ENCODE measurements around the gene CNGA3. TPM values are rescaled to one million over a fixed set of nuclear protein-coding genes. Genes with fewer than 3 reads are reported as not detected.

The CNGA3 gene
- total and polyA plus RNA-seq, 2 of the 8 experiments (the other 6 are each of a cell fraction or from before 2014, with no cell fraction given) = 0.02 TPM; not detected in 1

DNA sequence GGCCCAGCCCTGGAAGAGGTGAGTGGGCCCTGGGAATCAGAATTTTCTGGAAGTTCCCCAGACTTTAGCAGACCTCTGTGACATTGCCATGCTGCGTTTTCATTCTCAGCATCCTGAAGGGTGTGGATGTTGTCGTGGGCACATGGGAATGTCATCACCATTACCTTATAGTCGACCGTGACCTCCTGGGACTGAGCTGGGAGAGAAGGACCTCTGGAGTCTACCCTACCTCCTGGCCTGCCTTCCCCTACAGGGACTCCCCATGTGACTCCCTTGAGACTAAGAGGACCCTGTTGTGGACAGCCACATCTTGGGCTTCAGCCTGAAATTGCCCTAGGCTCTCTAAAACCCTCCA is 43.0 kb downstream of the CNGA3 start:
- no peaks in the 10 kb centered on the region for H3K36me3 ChIP-seq (ENCODE audit: control insufficient read depth in 2 of 4, insufficient read depth in 4 of 4, low read length in 3 of 4)
- no peak overlapping the region for H3K4me3 ChIP-seq (ENCODE audit: extremely low read depth in 1 of 4, insufficient read depth in 2 of 4, low read depth in 3 of 4, low read length in 4 of 4)
- H4K8ac ChIP-seq (ENCODE audit: extremely low read depth, insufficient read depth, low read length) = no peak overlapping the region
- H2BK5ac ChIP-seq (ENCODE audit: low read depth, low read length) = no peak overlapping the region
- no peaks in the 10 kb centered on the region for H3K9me3 ChIP-seq (ENCODE audit: insufficient read depth in 2 of 2, low read depth in 1 of 2, low read length in 1 of 2)
- H3K27ac ChIP-seq (ENCODE audit: low read depth, low read length) = no peak overlapping the region
- H3K56ac ChIP-seq (replicated peaks; ENCODE audit: insufficient read length, low read depth, low read length) = no peak overlapping the region
- DNase-seq (ENCODE audit: low read depth in 1 of 2, low spot score in 2 of 2) (no peak), FAIRE-seq (no peak)
- H2BK20ac ChIP-seq (ENCODE audit: low read length) = no peak overlapping the region
- no peak overlapping the region for H3K9ac ChIP-seq (replicated peaks in 1 of 4; ENCODE audit: extremely low read depth in 1 of 4, low read depth in 3 of 4, low read length in 3 of 4)
- H4K91ac ChIP-seq (replicated peaks; ENCODE audit: insufficient read length, low read length) = no peak overlapping the region
- H2BK12ac ChIP-seq (ENCODE audit: low read depth, low read length) = no peak overlapping the region
- H3K79me1 ChIP-seq (ENCODE audit: low read depth, low read length) = no peaks in the 10 kb centered on the region
- H3K14ac ChIP-seq (ENCODE audit: insufficient read length) = no peak overlapping the region
- WGBS, 2 experiments (ENCODE audit: extremely low coverage in 1 of 2, insufficient coverage in 1 of 2, insufficient read length in 1 of 2, insufficient replicate concordance in 2 of 2, low coverage in 1 of 2, low lambda C conversion rate in 2 of 2, missing lambda C conversion rate in 1 of 2) = 89% methylated on average over 4 of the region's 4 CpGs; no CpG with 5 or more reads in 1 of the 2 experiments
- H3K27me3 ChIP-seq (replicated peaks in 1 of 4; ENCODE audit: control insufficient read depth in 3 of 4, extremely low read depth in 1 of 4, insufficient read depth in 3 of 4, low read length in 3 of 4) = peaks cover 0 to 2% (median 0%) of the 10 kb centered on the region in 4 experiments; a peak in 2 of 7 replicates
- H2AFZ ChIP-seq (ENCODE audit: low read length) = no peak overlapping the region
- H3K4me1 ChIP-seq (replicated peaks in 1 of 4; ENCODE audit: control insufficient read depth in 3 of 4, insufficient read depth in 4 of 4, low read length in 3 of 4) = peaks cover 0 to 2% (median 0%) of the 10 kb centered on the region in 4 experiments; a peak in 1 of 7 replicates
- no peak overlapping the region for H2AK5ac ChIP-seq (ENCODE audit: low read depth, low read length)
- no peaks in the 10 kb centered on the region for H3K23me2 ChIP-seq (ENCODE audit: low read depth, low read length)
- H3K18ac ChIP-seq (ENCODE audit: extremely low read depth, low read length) = no peak overlapping the region
- no peak overlapping the region for H3K4me2 ChIP-seq (ENCODE audit: insufficient read depth in 1 of 2, low read depth in 2 of 2, low read length in 2 of 2)
- CTCF ChIA-PET (ENCODE audit: partially characterized antibody) = interaction anchor here (0.8 to 1.2 kb wide), 3 partner anchors 9 to 583 kb away, joined by 3 to 4 read pairs (median 3); no protein-coding TSS in a partner anchor
- no peaks in the 10 kb centered on the region for H4K20me1 ChIP-seq (replicated peaks in 1 of 2; ENCODE audit: control insufficient read depth in 1 of 2, insufficient read depth in 2 of 2, low read length in 2 of 2)
- no peaks in the 10 kb centered on the region for H3K79me2 ChIP-seq (ENCODE audit: control insufficient read depth in 1 of 2, insufficient read depth in 2 of 2, low read length in 2 of 2)
- H4K5ac ChIP-seq (ENCODE audit: insufficient read length, low read depth, low read length) = no peak overlapping the region
- H3K4ac ChIP-seq (replicated peaks; ENCODE audit: insufficient read length, low read depth, low read length) = no peak overlapping the region
- H2BK120ac ChIP-seq (replicated peaks; ENCODE audit: low read depth, low read length) = no peak overlapping the region
- H3K23ac ChIP-seq (ENCODE audit: insufficient read length) = no peak overlapping the region
- POLR2A ChIA-PET (ENCODE audit: partially characterized antibody) = no interaction called here
- H2BK15ac ChIP-seq (ENCODE audit: low read length) = no peak overlapping the region
- TF ChIP-seq RAD21 (IDR thresholded peaks at IDR 0.05 in 1 of 2, conservative IDR thresholded peaks at IDR 0.05 in 1 of 2; ENCODE audit: low read depth in 2 of 2, low read length in 2 of 2) (no peak), RBBP5 (IDR thresholded peaks at IDR 0.05; ENCODE audit: borderline replicate concordance, low read depth, low read length) (no peak), TEAD4 (IDR thresholded peaks at IDR 0.05; ENCODE audit: low read depth, low read length) (no peak), EGR1 (IDR thresholded peaks at IDR 0.05; ENCODE audit: borderline replicate concordance, low read depth, low read length) (no peak), POLR2A (IDR thresholded peaks at IDR 0.05; ENCODE audit: control extremely low read depth in 1 of 2, low read depth in 2 of 2, low read length in 2 of 2) (no peak), TAF7 (optimal IDR thresholded peaks at IDR 0.05; ENCODE audit: borderline replicate concordance, low read depth, low read length) (no peak), BRCA1 (IDR thresholded peaks at IDR 0.05; ENCODE audit: low read depth, low read length) (no peak), NRF1 (IDR thresholded peaks at IDR 0.05; ENCODE audit: low read depth, low read length) (no peak)
- TF ChIP-seq, protein P1, sequence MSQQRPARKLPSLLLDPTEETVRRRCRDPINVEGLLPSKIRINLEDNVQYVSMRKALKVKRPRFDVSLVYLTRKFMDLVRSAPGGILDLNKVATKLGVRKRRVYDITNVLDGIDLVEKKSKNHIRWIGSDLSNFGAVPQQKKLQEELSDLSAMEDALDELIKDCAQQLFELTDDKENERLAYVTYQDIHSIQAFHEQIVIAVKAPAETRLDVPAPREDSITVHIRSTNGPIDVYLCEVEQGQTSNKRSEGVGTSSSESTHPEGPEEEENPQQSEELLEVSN (IDR thresholded peaks at IDR 0.05) = no peak
